PFSK-1 (cell line): ENCODE data around the gene EFCAB8.

Experiments used
- SIN3A ChIP-seq: IDR thresholded peaks from 2 replicates; pipeline ENCODE4 v1.6.1; 2012; ENCODE audit warnings: mild to moderate bottlenecking, low read length, moderate library complexity, borderline replicate concordance; ENCODE audit not compliant: insufficient read depth
- TAF1 ChIP-seq: IDR thresholded peaks from 2 replicates; pipeline ENCODE4 v1.6.1; 2012; ENCODE audit warnings: low read length, control low read depth, borderline replicate concordance; ENCODE audit not compliant: insufficient read depth

DNA sequence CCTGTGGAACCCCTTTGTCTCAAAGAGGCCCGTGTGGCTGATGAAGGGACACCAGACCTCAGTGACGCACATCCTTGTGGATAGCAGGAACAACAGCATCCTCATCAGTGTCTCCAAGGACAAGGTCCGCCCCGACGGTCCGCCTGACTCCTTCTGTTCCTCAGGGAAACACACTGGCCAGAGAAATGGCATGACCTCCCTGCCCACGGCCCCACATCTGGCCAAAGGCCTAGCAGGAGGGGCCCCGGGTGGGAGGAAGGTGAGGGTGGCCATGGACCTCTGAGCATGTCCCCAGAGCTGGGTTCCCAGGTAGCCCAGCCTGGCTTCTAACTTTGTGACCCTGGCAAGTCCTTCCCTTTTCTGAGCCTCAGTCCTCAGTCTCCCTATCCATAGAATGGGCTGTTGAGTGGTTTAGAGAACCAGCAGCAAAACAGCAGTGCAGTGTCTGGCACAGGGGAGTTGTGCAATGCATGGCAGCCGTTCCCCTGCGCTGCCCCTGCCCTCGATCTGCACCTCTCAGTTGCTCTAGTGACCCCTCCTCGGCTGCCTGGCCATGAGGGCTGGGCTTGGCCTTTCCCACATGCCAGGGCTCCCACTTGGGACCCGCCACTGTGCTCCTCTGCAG lies 48.3 kb downstream of the EFCAB8 start:
- TF ChIP-seq SIN3A (no peak), TAF1 (no peak)
